Right lobe of liver (tissue), 6 donors: Measurements from ENCODE around the gene PDLIM5. TPM values are rescaled to one million over a fixed set of nuclear protein-coding genes. Genes with fewer than 3 reads are reported as not detected.

ENCODE experiments used
- ATAC-seq, 4 donors: fragments of 200-7000 bp; cut with Tn5 transposase; one replicate each; pipeline ENCODE4 v1.9.1; 2020; ENCODE audit warnings: mild to moderate bottlenecking in 4 of 4, moderate library complexity in 4 of 4
- DNase-seq, 3 donors: peaks; one replicate each; pipeline ENCODE4 v3.0.0-alpha.2; 2020
- H3K27ac ChIP-seq, 3 donors: fragments of 200-600 bp; one replicate each; pipeline ENCODE4 v1.8.0; 2022
- H3K27me3 ChIP-seq, 2 donors: fragments of 200-600 bp; one replicate each; pipeline ENCODE4 v1.8.0; 2022
- H3K36me3 ChIP-seq, 4 donors: fragments of 200-600 bp; sonication (generic) in 1 of 4; one replicate each; pipeline versions ENCODE4 v1.5.1 to v1.8.0; 2017 to 2022; ENCODE audit warnings: control low read depth in 1 of 4
- H3K4me1 ChIP-seq, 4 donors: fragments of 200-600 bp; sonication (generic) in 1 of 4; one replicate each; pipeline versions ENCODE4 v1.5.1 to v1.8.0; 2017 to 2022; ENCODE audit warnings: control low read depth in 1 of 4
- H3K4me3 ChIP-seq, 3 donors: fragments of 200-600 bp; one replicate each; pipeline ENCODE4 v1.8.0; 2022
- H3K9me3 ChIP-seq, 4 donors: fragments of 200-600 bp; sonication (generic) in 1 of 4; one replicate each; pipeline versions ENCODE4 v1.5.1 to v1.8.0; 2017 to 2022; ENCODE audit warnings: control low read depth in 1 of 4
- CTCF ChIP-seq, 4 donors: fragments of 200-600 bp in 3 of 4; fragments of 450-650 bp in 1 of 4; IDR thresholded peaks; one replicate each; pipeline versions ENCODE4 v1.5.1 to v1.8.0; 2016 to 2022; ENCODE audit warnings: antibody characterized with exemption in 4 of 4, mild to moderate bottlenecking in 2 of 4
- POLR2A ChIP-seq: fragments of 450-650 bp; IDR thresholded peaks from one replicate; pipeline ENCODE4 v1.6.1; 2017; ENCODE audit warnings: antibody characterized with exemption, mild to moderate bottlenecking
- WGBS: methylation state at CpG from one replicate; pipeline ENCODE4 v1.1.6; 2018; ENCODE audit warnings: low coverage, low lambda C conversion rate; ENCODE audit not compliant: insufficient coverage; ENCODE audit errors: missing lambda C conversion rate; 5-methylcytosine and 5-hydroxymethylcytosine counted together
- intact Hi-C, 2 donors: fragments of 100-400 bp; cut with DNase I; formaldehyde crosslinking; loops; one replicate each; pipeline versions ENCODE4 v1.11.2 to v1.14.1; 2022
- total RNA-seq, 6 experiments: library from RNA; depleted of rRNA in 2 of 6; stranded (reverse); fragments of >200 nt in 2 of 6; fragmentation: NEBNext Ultra II Directional in 3 of 6; extraction: Animal tissue kit (Norgen Biotek cat#: 25700) in 3 of 6; gene quantifications; one replicate each; pipeline versions ENCODE4 v1.1.0 to v1.2.4, GENCODE V29; 2016 to 2023
- donor health status: DM: no; HTN: yes; CAD: no.
- donor health status: DM: no; HTN: no; CAD: no.
- donor health status: DM: no; HTN: no; CAD: no.
- donor health status: DM: no; HTN: yes; CAD: no.
- donor health status: DM: no; HTN: yes; CAD: no.

The PDLIM5 gene
- total RNA-seq, 6 experiments from 2014 or later: 71.9 to 135 (median 101) TPM

DNA sequence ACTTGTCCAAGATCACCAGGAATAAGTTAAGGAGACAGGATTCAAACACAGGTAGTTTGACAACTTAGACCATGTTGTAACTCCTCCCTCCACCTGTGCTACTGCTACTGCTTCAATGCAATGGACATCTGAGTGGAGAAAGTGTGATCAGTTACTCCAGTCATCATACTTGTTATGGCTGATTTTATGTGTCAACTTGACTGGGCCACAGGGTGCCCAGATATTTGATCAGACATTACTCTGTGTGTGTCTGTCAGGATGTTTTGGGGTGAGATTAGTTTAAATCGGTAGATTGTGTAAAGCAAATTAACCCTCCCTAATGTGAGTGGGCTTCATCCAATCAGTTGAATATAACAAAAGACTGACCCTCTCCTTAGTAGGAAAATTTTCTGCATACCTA, 34.8 kb upstream of the PDLIM5 start:
- Histone ChIP-seq H3K4me3 (no peak overlapping the region), H3K9me3 (no peaks in the 10 kb centered on the region)
- 100% methylated on average over 1 of the region's 1 CpG for WGBS

GRCh38 chr4:94419549-94419948, 32.2 kb upstream of the PDLIM5 start:
- intact Hi-C loops: no loop called here
- H3K9me3 ChIP-seq: no peaks in the 10 kb centered on the region
- peak in 3 of 4 donors; percentile 10 to 22 (median 15) for ATAC-seq
- no peak for DNase-seq
- H3K36me3 ChIP-seq: no peaks in the 10 kb centered on the region
- peaks cover 0 to 15% (median 2%) of the 10 kb centered on the region in 4 donors for H3K4me1 ChIP-seq
- no peak overlapping the region for H3K27ac ChIP-seq
- no peaks in the 10 kb centered on the region for H3K27me3 ChIP-seq
- no peak for TF ChIP-seq CTCF (IDR thresholded peaks at IDR 0.05)
- TF ChIP-seq POLR2A: no peak
- H3K4me3 ChIP-seq: no peak overlapping the region

More for the DNA sequence above, 34.8 kb upstream of the PDLIM5 start:
- Histone ChIP-seq H3K27me3 (no peaks in the 10 kb centered on the region), H3K36me3 (no peaks in the 10 kb centered on the region), H3K27ac (no peak overlapping the region), H3K4me1 (peaks cover 0 to 35% (median 6%) of the 10 kb centered on the region in 4 donors)
- DNase-seq: no peak
- intact Hi-C loops: no loop called here
- TF ChIP-seq CTCF (IDR thresholded peaks at IDR 0.05) (no peak), POLR2A (no peak)
- no peak for ATAC-seq

- H3K9me3 ChIP-seq: no peaks in the 10 kb centered on the region
- WGBS: 43% methylated on average over 3 of the region's 3 CpGs
- ATAC-seq: peak; percentile 74 to 99 (median 80)
- no peak for DNase-seq
- no peak overlapping the region for H3K27ac ChIP-seq
- no peak overlapping the region for H3K4me3 ChIP-seq
- TF ChIP-seq CTCF (IDR thresholded peaks at IDR 0.05) (no peak), POLR2A (no peak)
- no peaks in the 10 kb centered on the region for H3K27me3 ChIP-seq
- peaks cover 0 to 15% (median 2%) of the 10 kb centered on the region in 4 donors for H3K4me1 ChIP-seq
- no peaks in the 10 kb centered on the region for H3K36me3 ChIP-seq
- intact Hi-C loops: no loop called here
Measured at GRCh38 chr4:94419956-94420355, 31.8 kb upstream of the PDLIM5 start.

- Histone ChIP-seq H3K27ac (no peak overlapping the region), H3K36me3 (no peaks in the 10 kb centered on the region), H3K9me3 (no peaks in the 10 kb centered on the region), H3K4me3 (no peak overlapping the region), H3K4me1 (peaks cover 0 to 13% (median 2%) of the 10 kb centered on the region in 4 donors), H3K27me3 (no peaks in the 10 kb centered on the region)
- intact Hi-C loops: no loop called here
- DNase-seq: no peak
- TF ChIP-seq CTCF (IDR thresholded peaks at IDR 0.05) (no peak), POLR2A (no peak)
- ATAC-seq: no peak
- WGBS: 80% methylated on average over 2 of the region's 2 CpGs
Measured at GRCh38 chr4:94420356-94420755, 31.4 kb upstream of the PDLIM5 start.

- ATAC-seq (no peak), DNase-seq (no peak)
- no peak overlapping the region for H3K27ac ChIP-seq
- WGBS: 36% methylated on average over 1 of the region's 1 CpG
- peaks cover 0 to 4% (median 0%) of the 10 kb centered on the region in 4 donors for H3K9me3 ChIP-seq
- no peak overlapping the region for H3K4me3 ChIP-seq
- TF ChIP-seq POLR2A: no peak
- intact Hi-C loops: no loop called here
- no peaks in the 10 kb centered on the region for H3K4me1 ChIP-seq
- no peaks in the 10 kb centered on the region for H3K36me3 ChIP-seq
- H3K27me3 ChIP-seq: no peaks in the 10 kb centered on the region
Measured at GRCh38 chr4:94426783-94427182, 25.0 kb upstream of the PDLIM5 start.
